ENCODE data around the gene HSPB9. TPM values are rescaled to one million over a fixed set of nuclear protein-coding genes. Genes with fewer than 3 reads are reported as not detected.

Gene HSPB9
- total and polyA plus RNA-seq, 2 donors (not counting 3 experiments of a cell fraction or from before 2014, with no cell fraction given): not detected

DNA sequence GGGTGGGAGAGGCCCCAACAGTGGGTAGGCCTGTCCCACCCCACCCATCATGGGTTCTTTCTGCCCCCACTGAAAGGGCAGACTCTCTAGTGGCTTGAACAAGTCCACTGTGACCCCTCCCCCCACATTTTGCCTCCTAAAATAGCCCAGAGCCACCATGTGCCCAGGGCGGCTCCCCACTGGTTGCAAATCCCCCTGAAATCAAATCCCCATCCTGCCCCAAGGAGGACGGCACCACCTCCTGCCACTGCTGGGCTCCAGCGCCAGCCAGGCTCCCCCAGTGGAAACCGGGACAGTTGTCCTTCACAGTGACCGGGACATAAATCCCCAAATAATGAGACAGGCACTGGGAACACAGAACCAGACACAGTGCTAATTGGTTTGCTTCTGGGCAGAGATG lies 44.8 kb upstream of the HSPB9 start:
- Histone ChIP-seq H4K20me1 (replicated peaks; ENCODE audit: control insufficient read depth, extremely low read depth, insufficient read depth, low read length) (no peaks in the 10 kb centered on the region), H3K4me3 (replicated peaks in 1 of 3; ENCODE audit: insufficient read depth in 1 of 3, low read depth in 1 of 3, low read length in 3 of 3) (no peak overlapping the region), H3K27me3 (ENCODE audit: control insufficient read depth in 2 of 2, insufficient read depth in 2 of 2, low read length in 2 of 2) (peaks cover 0 to 4% of the 10 kb centered on the region in 2 experiments), H3K36me3 (ENCODE audit: control insufficient read depth in 2 of 2, extremely low read depth in 1 of 2, insufficient read depth in 2 of 2, low read length in 2 of 2) (no peaks in the 10 kb centered on the region), H3K79me2 (ENCODE audit: control insufficient read depth, insufficient read depth, low read length) (no peaks in the 10 kb centered on the region), H3K9me3 (replicated peaks; ENCODE audit: control insufficient read depth, insufficient read depth, low read length) (no peaks in the 10 kb centered on the region), H3K4me2 (ENCODE audit: insufficient read depth, low read length) (no peak overlapping the region), H3K4me1 (ENCODE audit: control insufficient read depth, extremely low read depth, insufficient read depth, low read length) (peaks cover 3% of the 10 kb centered on the region), H3K27ac (ENCODE audit: insufficient read depth, low read depth, low read length) (no peak overlapping the region), H2AFZ (ENCODE audit: low read depth, low read length) (no peak overlapping the region), H3K9ac (replicated peaks; ENCODE audit: extremely low read depth, insufficient read depth, low read length) (no peak overlapping the region), H3K9me1 (replicated peaks; ENCODE audit: control insufficient read depth, extremely low read depth, insufficient read depth, low read length) (no peaks in the 10 kb centered on the region)
- no TSS peak for BruUV-seq (replicated peaks)
- TF ChIP-seq POLR2A (IDR thresholded peaks at IDR 0.05; ENCODE audit: low read depth, low read length): no peak
- no peak for TF ChIP-seq POLR2AphosphoS5 (IDR thresholded peaks at IDR 0.05; ENCODE audit: insufficient read depth, low read depth, low read length)
- TF ChIP-seq JUN (IDR thresholded peaks at IDR 0.05; ENCODE audit: borderline replicate concordance, insufficient read depth, insufficient read length, low read depth): no peak
- TF ChIP-seq, protein P1, sequence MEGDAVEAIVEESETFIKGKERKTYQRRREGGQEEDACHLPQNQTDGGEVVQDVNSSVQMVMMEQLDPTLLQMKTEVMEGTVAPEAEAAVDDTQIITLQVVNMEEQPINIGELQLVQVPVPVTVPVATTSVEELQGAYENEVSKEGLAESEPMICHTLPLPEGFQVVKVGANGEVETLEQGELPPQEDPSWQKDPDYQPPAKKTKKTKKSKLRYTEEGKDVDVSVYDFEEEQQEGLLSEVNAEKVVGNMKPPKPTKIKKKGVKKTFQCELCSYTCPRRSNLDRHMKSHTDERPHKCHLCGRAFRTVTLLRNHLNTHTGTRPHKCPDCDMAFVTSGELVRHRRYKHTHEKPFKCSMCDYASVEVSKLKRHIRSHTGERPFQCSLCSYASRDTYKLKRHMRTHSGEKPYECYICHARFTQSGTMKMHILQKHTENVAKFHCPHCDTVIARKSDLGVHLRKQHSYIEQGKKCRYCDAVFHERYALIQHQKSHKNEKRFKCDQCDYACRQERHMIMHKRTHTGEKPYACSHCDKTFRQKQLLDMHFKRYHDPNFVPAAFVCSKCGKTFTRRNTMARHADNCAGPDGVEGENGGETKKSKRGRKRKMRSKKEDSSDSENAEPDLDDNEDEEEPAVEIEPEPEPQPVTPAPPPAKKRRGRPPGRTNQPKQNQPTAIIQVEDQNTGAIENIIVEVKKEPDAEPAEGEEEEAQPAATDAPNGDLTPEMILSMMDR (IDR thresholded peaks at IDR 0.05; ENCODE audit: extremely low read depth in 1 of 2, insufficient read depth in 1 of 2, low read depth in 1 of 2, low read length in 2 of 2): no peak
- no peak for TF ChIP-seq FOS (IDR thresholded peaks at IDR 0.05; ENCODE audit: borderline replicate concordance, insufficient read depth, low read length)
- TF ChIP-seq, protein P2, sequence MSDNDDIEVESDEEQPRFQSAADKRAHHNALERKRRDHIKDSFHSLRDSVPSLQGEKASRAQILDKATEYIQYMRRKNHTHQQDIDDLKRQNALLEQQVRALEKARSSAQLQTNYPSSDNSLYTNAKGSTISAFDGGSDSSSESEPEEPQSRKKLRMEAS (IDR thresholded peaks at IDR 0.05; ENCODE audit: insufficient read depth, insufficient read length): no peak
- no peak for TF ChIP-seq EZH2 (IDR thresholded peaks at IDR 0.05; ENCODE audit: borderline replicate concordance, low read depth, low read length, severe bottlenecking)
- TF ChIP-seq MYC (IDR thresholded peaks at IDR 0.05; ENCODE audit: low read depth, low read length): no peak
- TF ChIP-seq GATA2 (IDR thresholded peaks at IDR 0.05; ENCODE audit: insufficient read depth, insufficient read length, low read depth, low read length): no peak
- FAIRE-seq: no peak
- DNase-seq (ENCODE audit: low read depth, low spot score): no peak
- dilution Hi-C loops (cut with MboI; ENCODE audit: extremely low pct_ligation_motif_present, low sequenced_read_pairs): no loop called here
- POLR2A ChIA-PET: no interaction called here
- intact Hi-C loops (cut with micrococcal nuclease): no loop called here
- CTCF ChIA-PET: interaction anchor here (0.8 to 2.6 kb wide), 2 partner anchors 10 to 23 kb away, joined by 3 to 7 read pairs; no protein-coding TSS in a partner anchor
